Ectodermal cell (in vitro differentiated cells): ENCODE data around the gene RAD51B.

ENCODE experiments used
- H3K27ac ChIP-seq: 2 replicates; pipeline ENCODE4 v1.7.0; 2013; ENCODE audit warnings: mild to moderate bottlenecking, low read depth, low read length; ENCODE audit not compliant: insufficient read depth, poor library complexity, severe bottlenecking
- H3K27me3 ChIP-seq: 2 replicates; pipeline ENCODE4 v1.7.0; 2013; ENCODE audit warnings: mild to moderate bottlenecking, low read length; ENCODE audit not compliant: insufficient read depth, control insufficient read depth, poor library complexity, severe bottlenecking
- H3K36me3 ChIP-seq: one replicate; pipeline ENCODE4 v1.7.0; 2013; ENCODE audit warnings: low read length; ENCODE audit not compliant: control insufficient read depth, insufficient read depth
- H3K4me1 ChIP-seq: one replicate; pipeline ENCODE4 v1.7.0; 2013; ENCODE audit warnings: low read length; ENCODE audit not compliant: control insufficient read depth, insufficient read depth
- H3K4me3 ChIP-seq: 2 replicates; pipeline ENCODE4 v1.7.0; 2013; ENCODE audit warnings: low read depth, low read length, control low read depth; ENCODE audit not compliant: insufficient read depth
- H3K9me3 ChIP-seq: 2 replicates; pipeline ENCODE4 v1.7.0; 2013; ENCODE audit warnings: mild to moderate bottlenecking, low read length, moderate library complexity; ENCODE audit not compliant: control insufficient read depth
- whole genome bisulfite sequencing, 2 experiments: methylation state at CpG; one replicate each; pipeline ENCODE4 v1.1.7; 2013; ENCODE audit warnings: missing lambda C conversion rate in 2 of 2; 5-methylcytosine and 5-hydroxymethylcytosine counted together

Gene RAD51B

GRCh38 chr14:68343534-68344118 is 524.0 kb downstream of the RAD51B start:
- Histone ChIP-seq H3K4me1 (no peaks in the 10 kb centered on the region), H3K27me3 (no peaks in the 10 kb centered on the region), H3K36me3 (no peaks in the 10 kb centered on the region), H3K9me3 (no peaks in the 10 kb centered on the region), H3K27ac (no peak overlapping the region), H3K4me3 (no peak overlapping the region)
- 84 to 87% methylated on average over 2 of the region's 2 CpGs for WGBS, 2 experiments

GRCh38 chr14:68345738-68346137 is 526.2 kb downstream of the RAD51B start:
- Histone ChIP-seq H3K4me1 (no peaks in the 10 kb centered on the region), H3K27ac (no peak overlapping the region)
- 84 to 92% methylated on average over 4 of the region's 4 CpGs for WGBS, 2 experiments

GRCh38 chr14:68346556-68347343 is 527.2 kb downstream of the RAD51B start:
- WGBS, 2 experiments: 91 to 94% methylated on average over 5 of the region's 5 CpGs
- no peak overlapping the region for H3K4me3 ChIP-seq
- no peaks in the 10 kb centered on the region for H3K27me3 ChIP-seq
- H3K9me3 ChIP-seq: no peaks in the 10 kb centered on the region
- no peak overlapping the region for H3K27ac ChIP-seq
- no peaks in the 10 kb centered on the region for H3K36me3 ChIP-seq
- H3K4me1 ChIP-seq: no peaks in the 10 kb centered on the region

More at GRCh38 chr14:68345738-68346137, 526.2 kb downstream of the RAD51B start:
- Histone ChIP-seq H3K9me3 (no peaks in the 10 kb centered on the region), H3K4me3 (no peak overlapping the region), H3K27me3 (no peaks in the 10 kb centered on the region), H3K36me3 (no peaks in the 10 kb centered on the region)

GRCh38 chr14:68349900-68350629 is 530.5 kb downstream of the RAD51B start:
- WGBS, 2 experiments: 96 to 99% methylated on average over 8 of the region's 8 CpGs
- no peaks in the 10 kb centered on the region for H3K36me3 ChIP-seq
- no peaks in the 10 kb centered on the region for H3K4me1 ChIP-seq
- H3K27me3 ChIP-seq: no peaks in the 10 kb centered on the region
- H3K4me3 ChIP-seq: no peak overlapping the region
- no peak overlapping the region for H3K27ac ChIP-seq
- no peaks in the 10 kb centered on the region for H3K9me3 ChIP-seq

- Histone ChIP-seq H3K27ac (no peak overlapping the region), H3K4me1 (peaks cover 13% of the 10 kb centered on the region), H3K36me3 (no peaks in the 10 kb centered on the region), H3K9me3 (no peaks in the 10 kb centered on the region), H3K4me3 (no peak overlapping the region), H3K27me3 (no peaks in the 10 kb centered on the region)
- WGBS, 2 experiments: 87 to 100% methylated on average over 1 to 2 of the region's 2 CpGs
Observed at GRCh38 chr14:68355415-68355814, 535.8 kb downstream of the RAD51B start.

GRCh38 chr14:68357777-68358176 is 538.2 kb downstream of the RAD51B start:
- H3K4me3 ChIP-seq: no peak overlapping the region
- no peaks in the 10 kb centered on the region for H3K27me3 ChIP-seq
- peaks cover 17% of the 10 kb centered on the region for H3K4me1 ChIP-seq
- H3K36me3 ChIP-seq: no peaks in the 10 kb centered on the region
- 81 to 89% methylated on average over 1 of the region's 1 CpG for WGBS, 2 experiments
- H3K27ac ChIP-seq: no peak overlapping the region
- no peaks in the 10 kb centered on the region for H3K9me3 ChIP-seq

- H3K27ac ChIP-seq: no peak overlapping the region
- H3K27me3 ChIP-seq: no peaks in the 10 kb centered on the region
- WGBS, 2 experiments: 80 to 100% methylated on average over 1 of the region's 1 CpG
- H3K36me3 ChIP-seq: no peaks in the 10 kb centered on the region
- H3K4me1 ChIP-seq: peaks cover 23% of the 10 kb centered on the region
- no peak overlapping the region for H3K4me3 ChIP-seq
- H3K9me3 ChIP-seq: no peaks in the 10 kb centered on the region
Observed at GRCh38 chr14:68358500-68358899, 538.9 kb downstream of the RAD51B start.

- H3K27ac ChIP-seq: no peak overlapping the region
- H3K4me1 ChIP-seq: peaks cover 30% of the 10 kb centered on the region
- no peaks in the 10 kb centered on the region for H3K27me3 ChIP-seq
- 77 to 78% methylated on average over 12 of the region's 12 CpGs for WGBS, 2 experiments
- H3K36me3 ChIP-seq: no peaks in the 10 kb centered on the region
- H3K9me3 ChIP-seq: no peaks in the 10 kb centered on the region
- H3K4me3 ChIP-seq: no peak overlapping the region
Observed at GRCh38 chr14:68359022-68359836, 539.6 kb downstream of the RAD51B start.

GRCh38 chr14:68359837-68360552 is 540.4 kb downstream of the RAD51B start:
- H3K9me3 ChIP-seq: no peaks in the 10 kb centered on the region
- WGBS, 2 experiments: 83 to 84% methylated on average over 7 to 8 of the region's 8 CpGs
- no peak overlapping the region for H3K4me3 ChIP-seq
- H3K27ac ChIP-seq: no peak overlapping the region
- no peaks in the 10 kb centered on the region for H3K36me3 ChIP-seq
- H3K4me1 ChIP-seq: peaks cover 38% of the 10 kb centered on the region
- no peaks in the 10 kb centered on the region for H3K27me3 ChIP-seq
